ENCODE measurements around the gene ADAMTSL2. TPM values are rescaled to one million over a fixed set of nuclear protein-coding genes. Genes with fewer than 3 reads are reported as not detected.

The ADAMTSL2 gene
- total RNA-seq, 1 donor from 2014 or later = 1.3 TPM

DNA sequence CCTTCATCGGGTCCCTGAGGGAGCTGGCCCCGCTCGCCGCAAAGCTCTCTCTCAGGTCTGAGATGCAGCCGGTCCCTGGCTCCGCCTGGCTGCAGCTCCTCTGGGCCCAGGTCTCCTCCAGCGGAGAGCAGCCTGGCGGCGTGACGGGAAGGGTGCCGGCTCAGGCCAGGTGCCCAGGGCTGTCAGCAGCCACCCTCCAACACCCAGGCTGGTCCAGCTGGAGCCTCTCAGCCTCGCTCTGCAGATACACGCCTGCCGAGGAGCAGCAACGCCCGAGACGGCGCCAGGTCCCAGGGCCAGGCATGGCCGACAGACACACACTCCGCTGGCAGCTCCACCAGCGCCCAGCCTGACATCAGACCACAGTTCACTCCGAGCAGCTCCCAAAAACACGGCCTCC, 49.1 kb downstream of the ADAMTSL2 start:
- Mint-ChIP-seq H3K4me3 (ENCODE audit: unreplicated experiment) (no peak overlapping the region), H3K27ac (ENCODE audit: unreplicated experiment) (no peak overlapping the region), H3K4me1 (ENCODE audit: low read depth, unreplicated experiment) (peaks cover 33% of the 10 kb centered on the region), H3K27me3 (ENCODE audit: unreplicated experiment) (peaks cover 6% of the 10 kb centered on the region), H3K9me3 (ENCODE audit: unreplicated experiment) (peaks cover 3% of the 10 kb centered on the region), H3K36me3 (ENCODE audit: unreplicated experiment) (peaks cover 4% of the 10 kb centered on the region)
- TF ChIP-seq, protein P1, sequence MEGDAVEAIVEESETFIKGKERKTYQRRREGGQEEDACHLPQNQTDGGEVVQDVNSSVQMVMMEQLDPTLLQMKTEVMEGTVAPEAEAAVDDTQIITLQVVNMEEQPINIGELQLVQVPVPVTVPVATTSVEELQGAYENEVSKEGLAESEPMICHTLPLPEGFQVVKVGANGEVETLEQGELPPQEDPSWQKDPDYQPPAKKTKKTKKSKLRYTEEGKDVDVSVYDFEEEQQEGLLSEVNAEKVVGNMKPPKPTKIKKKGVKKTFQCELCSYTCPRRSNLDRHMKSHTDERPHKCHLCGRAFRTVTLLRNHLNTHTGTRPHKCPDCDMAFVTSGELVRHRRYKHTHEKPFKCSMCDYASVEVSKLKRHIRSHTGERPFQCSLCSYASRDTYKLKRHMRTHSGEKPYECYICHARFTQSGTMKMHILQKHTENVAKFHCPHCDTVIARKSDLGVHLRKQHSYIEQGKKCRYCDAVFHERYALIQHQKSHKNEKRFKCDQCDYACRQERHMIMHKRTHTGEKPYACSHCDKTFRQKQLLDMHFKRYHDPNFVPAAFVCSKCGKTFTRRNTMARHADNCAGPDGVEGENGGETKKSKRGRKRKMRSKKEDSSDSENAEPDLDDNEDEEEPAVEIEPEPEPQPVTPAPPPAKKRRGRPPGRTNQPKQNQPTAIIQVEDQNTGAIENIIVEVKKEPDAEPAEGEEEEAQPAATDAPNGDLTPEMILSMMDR (IDR thresholded peaks at IDR 0.05; ENCODE audit: partially characterized antibody, unreplicated experiment) = no peak
- DNase-seq = no peak

DNA sequence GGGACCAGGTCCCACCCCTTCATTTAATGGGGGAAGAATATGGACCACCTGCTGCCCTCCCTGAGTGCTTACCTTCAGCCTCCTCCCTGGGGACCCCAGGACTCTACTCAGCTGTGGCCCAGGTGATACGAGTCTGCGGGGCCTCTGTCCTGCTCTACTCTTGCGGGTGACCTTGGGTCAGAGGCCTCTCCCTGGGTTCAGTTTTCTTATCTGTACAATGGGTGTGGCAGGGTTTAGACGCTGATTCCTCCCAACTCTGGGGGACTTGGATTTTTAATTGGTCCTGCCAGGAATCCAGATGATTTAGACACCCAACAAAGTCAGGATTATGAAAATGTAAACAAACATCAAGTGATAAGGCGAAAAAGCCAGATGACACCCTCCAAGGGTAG, 49.7 kb downstream of the ADAMTSL2 start:
- H3K27ac Mint-ChIP-seq (ENCODE audit: unreplicated experiment) = peak overlapping the region; percentile 78
- TF ChIP-seq, protein P1 (IDR thresholded peaks at IDR 0.05; ENCODE audit: partially characterized antibody, unreplicated experiment) = no peak
- peaks cover 5% of the 10 kb centered on the region for H3K36me3 Mint-ChIP-seq (ENCODE audit: unreplicated experiment)
- peaks cover 33% of the 10 kb centered on the region for H3K4me1 Mint-ChIP-seq (ENCODE audit: low read depth, unreplicated experiment)
- H3K9me3 Mint-ChIP-seq (ENCODE audit: unreplicated experiment) = peaks cover 3% of the 10 kb centered on the region
- H3K27me3 Mint-ChIP-seq (ENCODE audit: unreplicated experiment) = peaks cover 9% of the 10 kb centered on the region
- no peak for DNase-seq
- H3K4me3 Mint-ChIP-seq (ENCODE audit: unreplicated experiment) = peak overlapping the region; percentile 66

DNA sequence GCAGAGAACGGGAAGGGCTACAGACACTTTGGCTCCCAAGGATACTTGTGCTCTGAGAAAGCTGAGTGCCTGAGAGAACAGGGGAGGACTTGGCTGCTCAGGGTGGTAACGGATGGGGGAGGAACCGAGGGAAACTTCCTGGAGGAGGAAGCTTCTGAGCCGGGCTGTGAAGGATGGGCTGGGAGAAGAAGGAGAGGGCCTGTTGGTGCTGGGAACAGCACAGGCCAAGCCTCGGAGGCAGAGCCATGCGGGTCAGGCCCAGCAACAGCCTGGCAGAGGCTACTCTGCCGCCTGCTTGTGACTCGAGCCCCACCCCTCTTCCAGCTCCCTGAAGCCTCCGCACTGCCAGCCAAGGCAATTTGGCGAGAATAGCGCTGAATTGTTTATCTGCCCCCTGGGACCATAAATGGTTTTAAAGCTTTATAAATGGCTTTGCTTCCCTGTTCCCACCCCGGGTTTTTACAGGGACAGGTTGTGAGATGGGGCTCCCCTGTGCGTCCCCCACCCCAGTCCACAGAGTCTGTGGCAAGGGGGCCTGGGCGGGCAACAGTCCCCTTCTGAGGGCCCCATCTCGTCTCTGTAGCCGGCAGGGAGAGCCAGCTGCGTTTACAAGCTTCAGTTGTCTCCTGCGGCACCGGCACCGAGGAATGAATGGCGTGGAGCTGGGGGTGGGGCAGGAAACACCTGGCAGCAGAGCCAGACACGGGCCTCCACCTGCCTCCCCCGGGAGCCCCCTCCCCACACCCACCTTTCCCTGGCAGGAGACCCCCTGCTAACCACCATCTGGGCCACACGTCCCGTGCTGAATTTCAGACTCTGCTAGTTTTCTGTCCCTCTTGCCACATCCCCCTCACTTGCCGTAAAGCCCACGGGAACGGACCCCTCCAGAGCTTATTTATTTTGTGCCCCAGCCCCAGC, 50.3 kb downstream of the ADAMTSL2 start:
- Mint-ChIP-seq H3K36me3 (ENCODE audit: unreplicated experiment) (peaks cover 5% of the 10 kb centered on the region), H3K4me1 (ENCODE audit: low read depth, unreplicated experiment) (peaks cover 33% of the 10 kb centered on the region), H3K9me3 (ENCODE audit: unreplicated experiment) (peaks cover 3% of the 10 kb centered on the region), H3K4me3 (ENCODE audit: unreplicated experiment) (peak overlapping the region; percentile 66), H3K27me3 (ENCODE audit: unreplicated experiment) (peaks cover 9% of the 10 kb centered on the region), H3K27ac (ENCODE audit: unreplicated experiment) (peak overlapping the region; percentile 78)
- TF ChIP-seq, protein P1 (IDR thresholded peaks at IDR 0.05; ENCODE audit: partially characterized antibody, unreplicated experiment) = no peak
- peak; percentile 61 for DNase-seq

DNA sequence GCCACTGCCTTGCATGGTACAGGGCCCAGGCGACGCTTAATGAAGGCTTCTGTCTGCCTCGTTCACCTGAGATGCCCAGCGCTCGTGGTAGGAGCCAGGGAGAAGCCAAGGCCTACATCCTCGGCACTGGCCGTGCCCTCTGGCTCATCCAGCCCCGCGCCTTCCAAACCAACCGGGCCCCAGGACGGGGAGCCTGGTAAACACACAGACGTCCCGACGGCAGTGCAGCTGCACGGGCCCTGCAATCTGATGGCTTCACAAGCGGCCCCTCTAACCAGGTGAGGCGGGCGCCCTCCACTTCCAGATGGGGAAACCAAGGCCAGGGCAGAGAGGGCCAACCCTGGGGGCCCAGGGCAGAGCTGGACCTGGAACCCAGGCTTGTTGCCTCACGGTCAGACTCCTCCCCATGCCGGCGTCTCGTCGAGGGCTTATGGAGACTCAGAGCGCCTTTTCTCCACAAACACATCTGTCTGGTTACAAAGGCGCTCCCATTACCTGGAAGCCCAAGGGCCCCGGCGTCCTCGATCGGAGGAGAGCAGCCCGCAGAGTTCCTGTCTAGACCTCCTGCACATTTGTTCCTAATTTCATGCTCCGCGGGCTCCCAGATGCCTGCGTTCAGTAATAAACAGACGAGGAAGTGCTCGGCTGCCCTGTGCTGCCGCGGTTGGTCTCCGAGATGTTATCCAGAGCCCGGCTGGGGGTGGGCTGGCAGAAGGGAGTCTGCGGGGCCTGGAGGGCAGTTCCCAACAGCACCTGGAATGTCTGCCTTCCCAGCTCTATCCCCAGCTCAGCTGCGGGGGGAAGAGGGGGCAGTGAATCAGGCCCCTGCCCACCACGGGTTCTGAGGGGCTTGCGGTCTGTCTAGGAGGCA, 51.2 kb downstream of the ADAMTSL2 start:
- H3K4me3 Mint-ChIP-seq (ENCODE audit: unreplicated experiment) = no peak overlapping the region
- H3K27ac Mint-ChIP-seq (ENCODE audit: unreplicated experiment) = no peak overlapping the region
- H3K27me3 Mint-ChIP-seq (ENCODE audit: unreplicated experiment) = peaks cover 9% of the 10 kb centered on the region
- peak; percentile 44 for DNase-seq
- H3K9me3 Mint-ChIP-seq (ENCODE audit: unreplicated experiment) = peaks cover 3% of the 10 kb centered on the region
- H3K36me3 Mint-ChIP-seq (ENCODE audit: unreplicated experiment) = peaks cover 5% of the 10 kb centered on the region
- peaks cover 29% of the 10 kb centered on the region for H3K4me1 Mint-ChIP-seq (ENCODE audit: low read depth, unreplicated experiment)
- TF ChIP-seq, protein P1 (IDR thresholded peaks at IDR 0.05; ENCODE audit: partially characterized antibody, unreplicated experiment) = no peak

All from glutamatergic neuron (in vitro differentiated cells).